CD4-positive, alpha-beta T cell treated with Interleukin-6 for 4 hours (primary cell): ENCODE measurements around the gene EIF3M.
A peak's percentile ranks its signal among the peaks of the same experiment; 100 is the strongest.
"Not testable (repeated sequence)": the region's sequence is repeated elsewhere in the genome, so short reads cannot be mapped to it uniquely, and the experiment has no call there.

Experiments used
- DNase-seq: peaks from one replicate; pipeline ENCODE4 v3.0.0-alpha.2; 2020; ENCODE audit warnings: mixed read lengths

The EIF3M gene

DNA sequence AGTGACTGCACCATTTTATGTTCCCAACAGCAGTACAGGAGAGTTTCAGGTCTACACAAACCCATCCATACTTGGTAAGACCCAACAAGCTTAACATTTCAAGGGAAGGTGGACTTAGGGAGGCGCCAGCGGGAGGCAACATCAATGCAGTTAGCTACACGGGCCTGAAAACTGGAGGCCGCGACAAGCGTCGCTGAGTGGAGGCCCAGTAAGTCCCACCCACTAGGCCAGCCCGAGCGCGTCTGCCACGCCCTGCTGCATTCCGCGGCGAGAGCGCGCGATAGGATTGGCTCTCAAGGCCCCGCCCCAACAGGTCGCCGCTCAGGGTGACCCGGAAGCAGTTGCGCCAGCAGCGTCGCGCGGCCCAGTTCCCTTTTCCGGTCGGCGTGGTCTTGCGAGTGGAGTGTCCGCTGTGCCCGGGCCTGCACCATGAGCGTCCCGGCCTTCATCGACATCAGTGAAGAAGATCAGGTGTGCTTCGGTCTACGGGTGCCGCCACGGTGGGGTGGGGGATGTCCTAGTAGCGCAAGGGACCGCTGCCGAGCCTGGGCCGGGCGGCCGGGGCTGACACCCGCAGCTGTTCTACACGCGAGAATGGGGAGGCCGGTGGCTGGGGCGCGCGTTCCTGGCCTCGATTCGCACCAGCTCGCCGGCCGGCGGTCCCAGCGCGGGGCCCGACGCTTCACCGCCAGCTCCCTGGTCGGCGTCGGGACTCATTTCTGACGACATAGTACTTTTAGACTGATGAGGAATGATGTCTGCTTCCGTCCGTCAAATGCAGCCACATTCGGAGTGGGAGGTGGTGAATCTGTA is at the start of gene EIF3M:
TSS of gene EIF3M (plus strand) at position 373 of the 813 bp plus-strand sequence. CDS start at position 430, 57 bp downstream.
- DNase-seq = peak; percentile 96

DNA sequence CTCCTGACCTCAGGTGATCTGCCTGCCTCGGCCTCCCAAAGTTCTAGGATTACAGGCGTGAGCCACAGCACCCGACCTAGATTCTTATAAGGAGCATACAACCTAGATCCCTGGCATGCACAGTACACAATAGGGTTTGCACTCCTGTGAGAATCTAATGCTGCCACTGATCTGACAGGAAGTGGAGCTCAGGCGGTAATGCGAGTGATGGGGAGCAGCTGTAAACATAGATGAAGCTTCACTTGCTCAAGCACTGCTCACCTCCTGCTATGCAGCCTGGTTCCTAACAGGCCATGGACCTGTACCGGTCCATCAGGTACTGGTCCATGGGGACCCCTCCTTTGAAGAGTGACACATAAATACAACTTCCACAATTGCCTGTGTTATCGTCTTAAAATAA is 44.8 kb upstream of the EIF3M start:
- no peak for DNase-seq

DNA sequence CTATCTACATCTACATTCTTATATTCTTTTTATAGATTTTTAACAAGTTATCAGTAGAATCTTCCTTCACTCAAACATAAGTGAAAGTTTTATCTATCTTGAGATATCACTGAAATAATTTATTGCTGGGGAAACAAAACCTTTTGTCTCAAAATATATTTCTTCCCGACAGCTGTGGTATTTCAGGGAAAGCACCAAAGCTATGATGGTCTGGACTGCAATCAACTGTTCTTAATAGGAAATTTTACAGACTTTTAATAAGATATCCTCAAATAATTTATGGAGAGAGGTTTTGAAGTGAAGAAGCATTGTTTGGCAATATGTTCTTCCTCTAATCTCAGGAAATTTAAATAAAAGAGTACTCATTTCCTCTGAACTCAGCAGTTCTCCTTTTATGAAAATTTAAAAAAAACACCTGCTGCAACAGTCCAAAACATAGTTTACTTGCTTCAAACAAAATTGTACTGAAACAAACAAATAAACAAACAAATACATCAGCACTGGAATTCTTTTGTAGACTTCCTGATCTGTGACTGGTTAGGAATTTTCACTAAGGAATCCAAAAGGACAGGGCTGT is 33.9 kb upstream of the EIF3M start:
- no peak for DNase-seq

DNA sequence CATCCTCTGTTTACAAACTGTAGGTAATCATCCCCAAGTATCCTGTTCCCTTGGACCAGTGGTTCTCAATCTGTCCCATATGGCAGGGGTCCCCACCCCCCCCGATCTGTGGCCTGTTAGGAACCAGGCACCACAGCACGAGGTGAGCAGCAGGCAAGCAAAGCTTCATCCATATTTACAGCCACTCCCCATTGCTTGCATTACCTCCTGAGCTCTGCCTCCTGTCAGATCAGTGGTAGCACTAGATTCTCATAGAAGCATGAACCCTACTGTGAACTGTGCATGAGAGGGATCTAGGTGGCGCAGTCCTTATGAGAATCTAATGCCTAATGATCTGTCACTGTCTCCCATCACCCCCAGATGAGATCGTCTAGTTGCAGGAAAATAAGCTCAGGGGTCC is 33.4 kb upstream of the EIF3M start:
- no peak for DNase-seq

DNA sequence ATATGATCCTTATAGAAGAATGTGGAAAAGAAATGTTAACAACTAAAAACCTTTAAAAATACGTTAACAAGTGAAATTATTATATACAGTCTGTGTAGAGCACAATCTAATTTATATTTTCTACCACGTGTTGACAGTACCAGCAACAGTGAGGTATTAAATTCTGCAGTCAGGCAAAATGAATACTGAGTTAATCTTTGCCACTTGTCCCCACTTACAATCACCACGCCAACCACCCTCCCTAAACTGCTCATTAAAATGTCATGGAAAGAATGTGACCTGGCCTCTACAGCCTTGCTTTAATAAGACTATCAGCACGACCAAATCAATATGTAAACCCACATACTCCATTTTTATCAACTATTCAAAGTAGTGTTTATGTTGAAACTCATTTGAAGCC is 28.5 kb upstream of the EIF3M start:
- DNase-seq = no peak

DNA sequence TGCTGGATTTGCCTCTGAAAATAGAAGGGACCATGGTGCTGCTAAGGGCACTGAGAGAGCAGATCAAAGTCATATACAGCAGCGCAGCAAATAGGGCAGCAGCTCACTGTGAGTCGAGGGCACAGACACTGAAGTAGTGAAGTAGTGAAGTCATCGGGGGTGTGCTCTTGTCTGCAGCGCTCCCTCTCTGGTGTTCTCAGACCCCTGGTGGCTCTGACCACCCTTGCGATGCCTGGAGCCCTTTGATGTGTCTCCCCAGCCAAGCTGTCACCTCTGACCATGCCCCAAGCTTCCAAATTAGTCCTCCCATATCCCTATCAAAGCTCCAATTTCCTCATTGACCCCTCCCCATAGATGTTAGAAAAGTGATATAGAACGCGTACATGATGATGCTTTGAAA is 27.7 kb upstream of the EIF3M start:
- no peak for DNase-seq

DNA sequence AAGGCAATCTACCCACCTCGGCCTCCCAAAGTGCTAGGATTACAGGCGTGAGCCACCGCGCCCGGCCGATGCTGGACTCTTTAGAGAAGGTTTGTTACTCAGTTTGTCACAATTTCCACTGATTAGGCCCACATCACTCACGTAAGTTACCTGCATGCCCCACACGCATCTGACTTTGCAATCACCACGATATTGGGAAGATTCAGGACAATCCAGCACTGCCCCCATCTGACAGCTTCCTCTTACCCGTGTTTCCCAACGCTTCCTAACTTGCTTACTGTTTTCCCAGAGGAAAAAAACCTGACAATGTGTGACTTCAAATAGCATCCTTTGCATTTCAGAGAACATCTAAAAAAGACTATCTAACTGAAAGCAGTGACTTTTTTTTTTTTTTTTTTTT is 21.8 kb upstream of the EIF3M start:
- DNase-seq = no peak

DNA sequence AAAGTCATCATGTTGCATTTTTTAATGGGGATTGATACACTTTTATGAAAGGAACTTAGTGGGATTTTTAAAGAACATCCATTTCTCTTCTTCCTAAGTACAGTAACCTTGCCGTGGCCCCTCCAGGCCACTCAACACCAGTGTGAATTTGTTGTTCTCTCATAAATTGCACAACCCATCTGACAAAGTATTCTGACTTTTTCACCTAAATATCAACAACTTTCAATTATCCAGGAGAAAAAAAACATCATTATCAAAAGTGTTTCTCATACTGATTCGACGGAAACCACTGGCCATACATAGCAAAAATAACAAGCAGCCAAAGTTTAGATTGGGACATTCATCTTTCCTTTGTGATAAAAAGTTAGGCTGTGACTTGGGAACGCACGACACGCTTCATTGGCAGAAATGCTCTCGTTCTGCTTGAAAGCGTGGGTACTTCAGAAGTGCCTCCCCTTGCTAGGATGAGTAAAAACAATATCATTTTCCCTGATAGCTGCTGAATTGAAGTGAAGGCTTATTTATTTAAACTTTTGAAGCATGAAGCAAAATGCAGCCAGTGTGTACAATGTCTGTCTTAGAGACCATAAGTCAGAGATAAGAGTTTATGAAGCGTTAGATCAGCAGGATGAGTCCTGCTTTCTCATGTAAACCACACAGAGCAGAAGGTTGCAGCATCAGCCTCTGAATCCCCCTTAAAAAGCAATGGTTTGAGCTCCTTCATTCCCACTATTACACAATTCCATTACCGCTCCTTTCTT is 20.6 kb upstream of the EIF3M start:
- DNase-seq = no peak

DNA sequence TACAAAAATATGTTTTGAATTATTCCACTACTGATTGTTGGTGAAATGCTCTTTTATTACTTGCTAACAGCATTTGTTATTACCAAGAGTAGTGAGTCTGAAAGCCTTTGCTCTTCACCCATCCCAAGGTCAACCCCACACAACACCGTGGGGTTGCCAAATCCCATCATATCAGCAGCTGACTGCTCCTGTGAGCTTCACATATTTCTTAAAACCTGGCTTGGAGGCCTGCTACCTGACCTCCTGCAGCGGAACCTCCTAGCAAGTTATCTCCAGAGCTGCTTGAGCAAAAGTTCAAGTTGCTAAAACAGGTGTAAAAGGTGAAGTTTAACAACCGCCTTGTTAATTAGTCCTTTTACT is 20.1 kb upstream of the EIF3M start:
- DNase-seq = no peak

DNA sequence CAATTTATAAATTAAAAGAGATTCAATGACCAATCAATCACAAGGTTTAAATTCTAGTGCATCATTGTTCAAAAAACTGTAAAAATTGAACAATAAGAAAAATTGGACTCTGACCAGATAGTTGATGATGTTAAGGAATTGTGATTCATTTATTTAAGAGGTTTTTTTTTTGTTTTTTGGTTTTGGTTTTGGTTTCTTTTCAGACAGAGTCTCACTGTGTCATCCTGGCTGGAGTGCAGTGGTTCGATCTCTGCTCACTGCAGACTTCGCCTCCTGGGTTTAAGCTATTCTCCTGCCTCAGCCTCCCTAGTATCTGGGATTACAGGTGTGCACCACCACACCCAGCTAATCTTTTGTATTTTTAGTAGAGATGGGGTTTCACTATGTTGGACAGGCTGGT is 17.1 kb upstream of the EIF3M start:
- DNase-seq = no peak

DNA sequence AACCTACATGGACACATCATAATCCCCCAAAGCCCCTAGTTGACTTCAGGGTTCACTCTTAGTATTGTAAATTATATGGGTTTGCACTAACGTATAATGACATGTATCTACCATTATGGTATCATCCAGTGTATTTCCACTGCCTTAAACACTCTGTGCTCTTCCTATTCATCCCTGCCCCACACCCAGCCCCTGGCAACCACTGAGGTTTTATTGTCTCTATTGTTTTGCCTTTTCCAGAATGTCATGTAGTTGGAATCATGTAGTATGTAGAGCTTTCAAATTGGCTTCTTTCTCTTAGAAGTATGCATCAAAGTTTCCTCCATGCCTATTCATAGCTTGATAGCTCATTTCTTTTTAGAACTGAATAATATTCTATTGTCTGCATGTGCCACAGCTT is 16.5 kb upstream of the EIF3M start:
- no peak for DNase-seq

DNA sequence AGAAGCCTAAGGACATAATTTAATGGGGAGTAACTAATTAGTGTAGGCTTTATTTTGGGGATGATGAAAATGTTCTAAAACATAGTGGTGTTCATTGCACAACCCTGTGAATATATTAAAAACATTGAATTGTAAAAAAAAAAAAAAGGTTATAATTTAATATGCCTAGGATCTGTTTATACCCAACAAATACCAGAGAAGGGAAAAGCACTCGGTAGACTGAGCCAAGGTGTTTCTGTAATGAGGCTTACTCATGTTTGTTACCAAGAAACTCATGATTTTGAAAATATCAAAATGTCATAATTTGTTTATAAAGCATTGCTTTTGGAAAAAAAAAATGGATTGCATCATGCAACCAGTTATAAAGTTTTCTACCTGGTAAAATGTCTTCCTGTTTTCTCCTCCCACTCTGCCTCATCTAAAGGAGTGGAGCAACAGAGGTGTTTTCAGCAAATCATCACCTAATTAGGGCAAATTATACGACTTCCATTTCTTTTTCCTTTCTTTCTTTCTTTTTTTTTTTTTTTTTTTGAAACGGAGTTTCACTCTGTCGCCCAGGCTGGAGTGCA is 14.2 kb upstream of the EIF3M start:
- DNase-seq = no peak

DNA sequence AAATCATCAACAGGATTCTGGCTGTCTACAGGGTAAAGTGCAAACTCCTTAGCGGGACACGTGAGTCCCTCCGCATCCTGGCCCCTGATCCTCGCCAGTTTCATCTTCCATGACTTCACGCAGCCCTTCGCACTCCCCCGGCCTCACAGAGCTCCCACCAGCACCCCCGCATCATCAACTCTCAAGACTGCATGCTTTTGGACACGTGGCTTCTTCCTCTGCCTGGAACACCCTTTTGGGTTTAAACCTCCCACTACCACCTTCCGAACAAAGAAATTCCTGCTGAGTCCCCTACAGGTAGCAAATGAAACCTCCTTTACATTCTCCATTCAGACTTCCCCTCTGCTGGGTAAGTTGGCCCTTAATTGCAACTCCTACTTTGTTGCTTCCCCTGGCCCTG is 12.6 kb upstream of the EIF3M start:
- no peak for DNase-seq

DNA sequence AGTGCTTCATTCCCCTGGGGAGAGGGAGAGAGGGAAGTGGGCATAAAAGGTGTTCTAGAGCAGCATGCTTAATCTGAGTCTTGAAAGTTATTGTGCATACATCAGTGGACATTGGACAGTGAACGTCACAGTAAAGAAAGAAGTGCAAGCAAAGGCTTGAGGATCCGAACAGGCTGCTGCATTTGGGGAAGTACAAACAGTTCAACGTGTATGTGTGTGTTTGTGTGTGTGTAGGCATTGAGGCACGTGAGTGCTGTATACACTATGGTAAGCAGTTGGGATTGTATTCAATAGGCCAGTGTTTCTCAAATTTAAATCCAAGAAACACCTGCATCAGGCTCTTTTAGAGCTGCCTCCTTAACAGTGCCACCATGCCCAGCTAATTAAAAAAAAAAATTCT is 10.4 kb upstream of the EIF3M start:
- DNase-seq = no peak

DNA sequence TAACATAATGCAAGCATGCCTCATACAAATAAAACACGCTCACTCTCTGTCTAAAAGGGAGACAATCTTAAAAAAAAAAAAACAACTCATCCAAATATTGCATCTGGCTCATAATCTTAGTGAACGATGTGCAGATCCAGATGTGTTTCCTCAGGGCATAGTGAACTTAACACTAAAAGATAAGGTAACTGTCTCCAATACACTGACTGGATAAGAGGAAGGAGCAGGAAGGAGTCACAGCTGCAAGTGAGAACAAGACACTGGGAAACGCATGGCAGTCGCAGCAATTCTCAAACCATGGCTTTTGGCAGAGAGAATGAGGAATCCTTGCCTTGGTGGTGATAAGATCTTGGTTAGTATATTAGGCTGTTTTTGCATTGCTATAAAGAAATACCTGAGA is 9.2 kb upstream of the EIF3M start:
- DNase-seq = no peak

DNA sequence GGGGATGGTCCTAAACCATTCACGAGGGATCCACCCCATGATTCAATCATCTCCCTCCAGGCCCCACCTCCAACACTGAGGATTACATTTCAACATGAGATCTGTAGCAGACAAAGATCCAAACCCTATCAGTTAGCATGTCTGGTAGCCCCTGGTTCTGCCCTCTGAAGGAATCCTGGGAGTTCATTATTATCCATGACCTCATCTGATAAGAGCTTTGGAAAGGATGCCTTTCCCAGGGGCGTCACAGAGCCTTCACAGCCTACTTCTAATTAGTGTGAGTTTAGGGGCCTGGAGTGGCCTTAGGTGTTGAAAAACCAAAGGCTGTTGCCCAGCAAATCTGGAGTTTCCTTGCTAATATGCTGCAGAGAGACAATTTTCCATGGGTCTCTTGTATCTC is 8.6 kb upstream of the EIF3M start:
- DNase-seq = no peak

DNA sequence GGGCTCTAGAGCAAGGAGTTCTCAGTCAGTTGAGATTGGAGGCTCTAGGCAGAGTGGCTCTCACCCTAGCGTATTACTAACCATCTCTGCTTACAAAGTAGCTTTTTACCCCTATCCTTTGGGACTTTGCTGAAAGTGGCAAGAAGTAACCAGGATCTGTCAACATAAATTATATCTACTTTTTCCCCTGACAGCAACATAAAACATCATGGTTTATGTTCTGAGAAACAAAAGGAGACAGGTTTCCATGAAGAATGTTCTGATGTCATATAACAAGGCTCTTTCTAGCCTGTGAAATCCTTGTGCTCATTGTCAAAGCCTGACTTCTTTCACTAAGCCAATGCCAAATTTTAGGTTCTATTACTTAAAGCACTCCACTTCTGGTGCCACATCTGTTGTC is 7.2 kb upstream of the EIF3M start:
- DNase-seq = no peak

DNA sequence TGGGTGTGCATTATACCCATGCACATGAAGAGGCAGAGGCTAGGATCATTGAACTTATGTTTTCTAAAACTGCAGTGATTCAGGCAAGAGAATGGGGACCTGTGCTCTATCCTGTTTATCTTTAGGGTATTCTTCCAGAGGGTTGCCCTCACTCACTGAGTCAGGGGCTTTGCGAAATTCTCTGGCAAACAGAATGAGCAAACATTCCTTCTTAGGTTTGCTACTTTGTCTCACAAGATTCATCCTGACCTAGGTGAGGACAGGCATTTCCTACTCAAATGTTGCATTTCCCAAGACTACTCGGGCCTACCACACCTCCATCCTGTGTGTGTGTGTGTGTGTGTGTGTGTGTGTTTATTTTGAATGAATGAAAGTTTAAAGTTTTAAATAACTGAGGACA is 2.7 kb upstream of the EIF3M start:
- DNase-seq = no peak

DNA sequence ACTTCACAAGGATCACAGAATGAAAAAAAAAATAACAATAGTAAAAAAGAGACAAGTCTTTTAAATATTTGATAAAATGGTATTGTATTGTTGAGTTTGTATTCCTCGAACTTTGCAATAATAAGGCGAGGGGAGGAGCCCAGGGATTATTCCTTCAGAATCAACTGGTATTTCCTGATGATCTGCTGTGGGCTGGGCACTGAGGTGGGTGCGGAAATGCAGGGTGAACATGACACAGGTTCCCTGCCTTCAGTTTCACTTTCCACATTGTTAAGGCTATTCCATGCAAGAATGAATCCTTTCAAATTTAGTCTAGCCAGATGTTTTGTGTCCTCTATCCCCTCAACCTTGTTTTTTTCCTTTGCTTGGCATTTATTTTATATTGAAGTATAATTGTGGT is 2.1 kb upstream of the EIF3M start:
- no peak for DNase-seq

DNA sequence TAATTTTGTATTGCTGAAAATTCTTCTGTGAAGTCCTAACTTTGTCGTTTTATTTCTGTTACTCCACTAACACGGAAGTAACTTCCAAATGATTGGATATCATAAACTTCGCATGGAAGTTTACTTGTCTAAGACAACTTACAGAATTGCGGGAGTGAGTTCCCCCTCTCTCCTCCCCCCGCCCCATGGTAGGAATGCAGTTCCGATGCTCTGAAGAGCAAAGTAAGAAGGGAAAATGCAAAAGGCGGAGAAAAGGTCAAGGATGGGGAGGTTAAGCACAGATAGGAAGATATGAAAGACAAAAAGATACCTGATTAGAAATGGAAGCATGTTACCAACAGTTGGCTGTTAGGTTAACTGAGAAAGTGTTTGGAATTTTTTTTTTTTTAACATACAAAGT is 1.3 kb downstream of the EIF3M start:
- DNase-seq = no peak

DNA sequence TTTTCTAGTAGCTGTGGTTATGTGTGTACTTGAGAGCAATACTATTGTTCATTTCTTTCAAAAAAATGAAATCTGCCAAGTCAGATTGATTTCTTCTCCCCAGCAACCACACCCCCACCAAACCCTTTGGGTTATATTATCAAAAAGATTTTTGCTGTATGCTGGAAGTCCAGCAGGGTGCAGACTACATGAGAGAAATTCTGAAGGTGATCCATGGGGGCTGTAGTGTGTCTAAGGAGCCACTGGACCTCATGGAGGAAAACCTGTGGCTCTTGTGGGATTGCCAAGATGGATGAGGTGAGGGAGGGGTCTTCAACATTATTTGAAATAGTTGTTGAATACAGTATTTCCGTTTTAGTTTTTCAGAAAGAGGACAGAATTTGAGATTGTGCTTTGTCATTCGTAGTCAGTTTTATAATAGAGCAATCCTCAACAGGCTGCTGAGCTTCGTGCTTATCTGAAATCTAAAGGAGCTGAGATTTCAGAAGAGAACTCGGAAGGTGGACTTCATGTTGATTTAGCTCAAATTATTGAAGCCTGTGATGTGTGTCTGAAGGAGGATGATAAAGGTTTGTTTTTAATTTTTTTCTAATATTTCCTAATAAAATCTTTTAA is 3.1 kb downstream of the EIF3M start:
- no peak for DNase-seq

DNA sequence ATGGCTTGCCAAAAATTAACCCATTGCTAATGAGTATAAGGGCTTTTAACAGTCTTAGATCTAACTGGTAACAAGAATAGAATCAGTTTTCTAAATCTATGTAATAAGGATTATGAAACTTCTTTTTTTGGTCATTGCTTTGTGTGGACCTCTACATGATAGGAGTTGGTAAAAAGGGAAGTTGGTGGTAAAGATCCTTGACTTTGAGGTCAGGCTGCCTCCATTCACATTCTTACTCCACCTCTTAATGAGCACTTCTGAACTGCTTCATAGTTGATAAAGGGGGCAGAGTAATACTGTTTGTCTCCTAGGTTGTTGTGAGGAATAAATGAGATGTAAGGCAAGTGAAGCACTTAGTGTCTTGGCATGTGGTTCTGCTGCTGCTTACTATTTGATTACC is 10.6 kb downstream of the EIF3M start:
- no peak for DNase-seq

DNA sequence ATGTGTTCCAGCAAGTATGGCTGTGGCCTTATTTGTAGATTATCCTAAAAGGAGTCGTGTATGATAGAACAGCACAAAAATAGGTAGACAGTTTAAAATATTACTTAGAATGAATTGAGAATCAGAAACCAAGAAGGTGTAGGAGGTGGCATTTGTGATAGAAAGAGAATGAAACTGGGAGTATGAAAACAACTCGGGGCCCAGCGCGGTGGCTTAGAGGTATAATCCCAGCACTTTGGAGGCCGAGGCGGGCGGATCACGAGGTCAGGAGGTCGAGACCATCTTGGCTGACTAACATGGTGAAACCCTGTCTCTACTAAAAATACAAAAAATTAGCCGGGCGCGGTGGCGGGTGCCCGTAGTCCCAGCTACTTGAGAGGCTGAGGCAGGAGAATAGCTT is 12.5 kb downstream of the EIF3M start:
- not testable (repeated sequence) for DNase-seq
